22Rv1 (cell line): Measurements from ENCODE around the gene GPR35.

Source experiments
- H3K27ac ChIP-seq: fragments of 450-650 bp; 2 replicates; pipeline ENCODE4 v1.5.1; 2017
- CTCF ChIP-seq: fragments of 450-650 bp; IDR thresholded peaks from 2 replicates; pipeline ENCODE4 v1.5.1; 2017; ENCODE audit warnings: mild to moderate bottlenecking
- ZFX ChIP-seq: fragments of 450-650 bp; IDR thresholded peaks from 2 replicates; pipeline ENCODE4 v1.6.1; 2017; ENCODE audit warnings: antibody characterized with exemption, borderline replicate concordance

The GPR35 gene

GRCh38 chr2:240643093-240643810 is 18.0 kb downstream of the GPR35 start:
- TF ChIP-seq ZFX (no peak), CTCF (no peak)

GRCh38 chr2:240643811-240644150 is 18.5 kb downstream of the GPR35 start:
- no peak overlapping the region for H3K27ac ChIP-seq
- TF ChIP-seq CTCF, result no peak
- no peak for TF ChIP-seq ZFX

More at GRCh38 chr2:240643093-240643810, 18.0 kb downstream of the GPR35 start:
- H3K27ac ChIP-seq, result no peak overlapping the region

GRCh38 chr2:240644171-240644651 is 18.9 kb downstream of the GPR35 start:
- no peak overlapping the region for H3K27ac ChIP-seq
- TF ChIP-seq CTCF (no peak), ZFX (no peak)

- no peak for TF ChIP-seq CTCF
- no peak for TF ChIP-seq ZFX
- H3K27ac ChIP-seq, result no peak overlapping the region
Measured at GRCh38 chr2:240644859-240645301, 19.6 kb downstream of the GPR35 start.

- H3K27ac ChIP-seq, result no peak overlapping the region
- TF ChIP-seq ZFX (no peak), CTCF (no peak)
Measured at GRCh38 chr2:240645346-240645745, 20.1 kb downstream of the GPR35 start.

GRCh38 chr2:240645801-240646175 is 20.5 kb downstream of the GPR35 start:
- H3K27ac ChIP-seq, result no peak overlapping the region
- TF ChIP-seq CTCF (no peak), ZFX (no peak)

- no peak overlapping the region for H3K27ac ChIP-seq
- TF ChIP-seq ZFX (no peak), CTCF (no peak)
Measured at GRCh38 chr2:240646176-240646899, 21.1 kb downstream of the GPR35 start.
